NAMALWA (cell line): ENCODE results near the gene USP17L28.
"Not testable (repeated sequence)": the region's sequence is repeated elsewhere in the genome, so short reads cannot be mapped to it uniquely, and the experiment has no call there.

Experiments used
- DNase-seq: peaks from one replicate; pipeline ENCODE4 v3.0.0-alpha.2; 2015; ENCODE audit warnings: low spot score

The USP17L28 gene

GRCh38 chr4:9348593-9348992 is at the start of gene USP17L28:
Gene USP17L28 (plus strand): TSS chr4:9348893. CDS start chr4:9348893, 0 bp downstream.
- DNase-seq = not testable (repeated sequence)

- not testable (repeated sequence) for DNase-seq
Measured at GRCh38 chr4:9324191-9324590, 24.5 kb upstream of the USP17L28 start.

DNA sequence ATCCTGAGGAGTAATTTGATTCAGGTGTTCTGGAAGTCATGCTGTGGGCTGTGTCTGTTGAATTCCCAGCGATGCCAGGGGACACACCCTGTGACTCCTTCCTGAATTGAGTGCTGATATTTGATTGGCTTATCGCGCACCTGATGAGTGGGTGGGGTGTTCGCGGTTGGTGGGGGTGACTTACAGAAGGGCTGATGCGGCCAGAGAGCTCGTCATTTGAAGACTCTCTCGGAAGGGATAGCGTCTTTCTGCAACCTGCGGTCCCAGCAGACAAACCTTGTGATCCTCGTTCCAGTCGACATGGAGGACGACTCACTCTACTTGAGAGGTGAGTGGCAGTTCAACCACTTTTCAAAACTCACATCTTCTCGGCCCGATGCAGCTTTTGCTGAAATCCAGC is 23.8 kb upstream of the USP17L28 start, which contains the start of gene USP17L24:
Gene USP17L24 (plus strand): TSS at position 301 of the 400 bp plus-strand sequence. CDS start 0 bp downstream, at position 301.
- not testable (repeated sequence) for DNase-seq

GRCh38 chr4:9329611-9330010 is 19.1 kb upstream of the USP17L28 start, which contains the start of gene USP17L25:
Gene USP17L25 (plus strand): TSS chr4:9329911. CDS start chr4:9329911, 0 bp downstream.
- not testable (repeated sequence) for DNase-seq

- DNase-seq = not testable (repeated sequence)
Measured at GRCh38 chr4:9334358-9334757, 14.3 kb upstream of the USP17L28 start, which contains the start of gene USP17L26. Gene USP17L26 (plus strand): TSS chr4:9334658. CDS start chr4:9334658, 0 bp downstream.

DNA sequence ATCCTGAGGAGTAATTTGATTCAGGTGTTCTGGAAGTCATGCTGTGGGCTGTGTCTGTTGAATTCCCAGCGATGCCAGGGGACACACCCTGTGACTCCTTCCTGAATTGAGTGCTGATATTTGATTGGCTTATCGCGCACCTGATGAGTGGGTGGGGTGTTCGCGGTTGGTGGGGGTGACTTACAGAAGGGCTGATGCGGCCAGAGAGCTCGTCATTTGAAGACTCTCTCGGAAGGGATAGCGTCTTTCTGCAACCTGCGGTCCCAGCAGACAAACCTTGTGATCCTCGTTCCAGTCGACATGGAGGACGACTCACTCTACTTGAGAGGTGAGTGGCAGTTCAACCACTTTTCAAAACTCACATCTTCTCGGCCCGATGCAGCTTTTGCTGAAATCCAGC is 9.6 kb upstream of the USP17L28 start, which contains the start of gene USP17L5:
Gene USP17L5 (plus strand): TSS at position 301 of the 400 bp plus-strand sequence. CDS start 0 bp downstream, at position 301.
- DNase-seq = not testable (repeated sequence)

DNA sequence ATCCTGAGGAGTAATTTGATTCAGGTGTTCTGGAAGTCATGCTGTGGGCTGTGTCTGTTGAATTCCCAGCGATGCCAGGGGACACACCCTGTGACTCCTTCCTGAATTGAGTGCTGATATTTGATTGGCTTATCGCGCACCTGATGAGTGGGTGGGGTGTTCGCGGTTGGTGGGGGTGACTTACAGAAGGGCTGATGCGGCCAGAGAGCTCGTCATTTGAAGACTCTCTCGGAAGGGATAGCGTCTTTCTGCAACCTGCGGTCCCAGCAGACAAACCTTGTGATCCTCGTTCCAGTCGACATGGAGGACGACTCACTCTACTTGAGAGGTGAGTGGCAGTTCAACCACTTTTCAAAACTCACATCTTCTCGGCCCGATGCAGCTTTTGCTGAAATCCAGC is 4.8 kb upstream of the USP17L28 start, which contains the start of gene USP17L27:
Gene USP17L27 (plus strand): TSS at position 301 of the 400 bp plus-strand sequence. CDS start 0 bp downstream, at position 301.
- DNase-seq = not testable (repeated sequence)

- not testable (repeated sequence) for DNase-seq
Measured at GRCh38 chr4:9350866-9351265, 2.2 kb downstream of the USP17L28 start.

GRCh38 chr4:9353338-9353737 is 4.6 kb downstream of the USP17L28 start, which contains the start of gene USP17L29:
Gene USP17L29 (plus strand): TSS chr4:9353638. CDS start chr4:9353638, 0 bp downstream.
- DNase-seq = not testable (repeated sequence)

GRCh38 chr4:9362829-9363228 is 14.1 kb downstream of the USP17L28 start, which contains the start of gene USP17L30:
Gene USP17L30 (plus strand): TSS chr4:9363129. CDS start chr4:9363129, 0 bp downstream.
- not testable (repeated sequence) for DNase-seq

DNA sequence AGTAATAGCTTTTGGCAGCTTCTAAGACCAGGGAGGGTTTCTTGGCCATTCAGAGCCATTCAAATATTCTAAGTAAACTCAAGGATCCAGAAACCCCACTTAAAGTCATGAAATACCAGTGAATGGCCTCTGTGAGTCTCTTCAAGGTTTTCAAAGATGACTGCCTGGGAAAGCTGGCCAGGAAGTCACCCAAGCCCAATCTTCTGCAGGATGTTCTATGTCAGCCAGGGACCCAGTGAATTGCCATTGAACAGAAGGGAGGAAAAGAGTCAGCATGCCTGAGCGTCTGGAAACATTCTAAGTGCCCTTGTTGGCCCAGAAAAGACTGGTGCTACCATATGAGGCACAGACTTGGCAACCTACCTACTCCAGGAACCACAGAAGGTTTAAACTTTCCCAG is 31.2 kb downstream of the USP17L28 start:
- not testable (repeated sequence) for DNase-seq

DNA sequence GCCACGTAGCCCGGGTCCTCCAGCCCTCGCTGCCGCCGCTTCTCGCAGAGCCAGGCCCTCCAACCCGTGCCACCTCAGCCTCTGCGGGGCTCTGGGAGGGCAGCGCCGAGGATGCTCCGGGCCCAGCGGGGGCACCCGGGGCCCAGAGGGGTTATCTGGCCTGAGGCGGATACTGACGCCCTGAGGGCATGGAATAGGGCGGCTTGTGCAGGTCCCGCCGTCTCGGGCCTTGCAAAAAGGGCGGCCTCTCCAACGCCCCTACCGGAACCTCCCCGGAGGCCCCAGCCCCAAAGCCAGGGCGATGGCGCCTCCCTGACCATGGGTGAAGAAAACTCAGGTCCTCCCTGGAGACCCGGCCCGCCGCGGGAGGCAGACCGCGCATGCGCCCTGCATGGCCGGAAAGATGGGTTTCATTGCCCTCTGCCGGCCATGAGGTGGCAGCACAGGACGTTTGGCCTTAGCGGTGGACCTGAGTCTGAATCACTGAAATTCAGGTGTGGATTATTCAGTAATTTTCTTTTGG is 32.4 kb downstream of the USP17L28 start:
- not testable (repeated sequence) for DNase-seq

- DNase-seq = no peak
Measured at GRCh38 chr4:9384126-9384525, 35.4 kb downstream of the USP17L28 start.

DNA sequence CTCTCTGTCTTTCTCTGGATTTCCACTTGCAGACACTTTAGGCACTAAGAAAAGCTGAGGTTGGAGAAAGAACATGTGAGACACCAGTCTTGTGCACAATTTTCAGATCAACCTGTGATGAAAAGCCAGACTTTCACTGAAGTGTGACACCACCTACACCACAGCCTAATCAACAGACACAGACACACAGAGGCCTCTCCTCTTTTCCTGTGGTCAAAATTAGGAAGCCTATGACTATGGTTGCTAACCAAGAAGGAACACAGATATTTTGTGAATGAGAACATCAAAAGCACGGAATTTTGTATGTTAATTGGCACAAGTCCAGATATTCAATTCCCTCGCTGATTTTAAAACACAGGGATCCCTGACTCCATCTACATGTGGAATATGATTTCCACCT is 40.3 kb downstream of the USP17L28 start:
- not testable (repeated sequence) for DNase-seq
